H1 (cell line): ENCODE measurements around the gene C1orf210. TPM values are rescaled to one million over a fixed set of nuclear protein-coding genes. Genes with fewer than 3 reads are reported as not detected.

Experiments
- ATF3 ChIP-seq: IDR thresholded peaks from 2 replicates; pipeline ENCODE4 v1.6.1; 2011; ENCODE audit warnings: low read depth, mild to moderate bottlenecking, low read length; ENCODE audit not compliant: insufficient read depth
- BCL11A ChIP-seq, 2 experiments: IDR thresholded peaks; one replicate each; pipeline ENCODE4 v1.6.1; 2011; ENCODE audit warnings: low read depth in 2 of 2, low read length in 2 of 2, mild to moderate bottlenecking in 2 of 2
- SIN3A ChIP-seq, 2 experiments: IDR thresholded peaks in 1 of 2; conservative IDR thresholded peaks in 1 of 2; 2 replicates each; pipeline ENCODE4 v1.6.1; 2011 to 2012; ENCODE audit warnings: low read length in 2 of 2, improper control_type of control experiment in 1 of 2, low read depth in 1 of 2, mild to moderate bottlenecking in 1 of 2
- polyA plus RNA-seq, 7 experiments: library from polyadenylated mRNA; depleted of rRNA in 3 of 7; stranded (reverse) in 5 of 7; unstranded in 2 of 7; fragments of >200 nt in 5 of 7; fragments of 200-250 nt in 2 of 7; gene quantifications; 1 replicate in 5 of 7; 2 replicates in 1 of 7; 4 replicates in 1 of 7; pipeline versions ENCODE4 v1.2.1 to v1.2.3, GENCODE V29; 2011 to 2013; ENCODE audit warnings: missing spikeins in 2 of 7, mixed read lengths in 2 of 7
- total RNA-seq: library from RNA; stranded (reverse); fragmentation: NEBNext Ultra II Directional; extraction: Animal tissue kit (Norgen Biotek cat#: 25700); gene quantifications from 2 replicates; pipeline ENCODE4 v1.2.1, GENCODE V29; 2021

Gene C1orf210
- total and polyA plus RNA-seq, 2 of the 8 experiments (the other 6 are each of a cell fraction or from before 2014, with no cell fraction given): 12.0 to 27.9 TPM

DNA sequence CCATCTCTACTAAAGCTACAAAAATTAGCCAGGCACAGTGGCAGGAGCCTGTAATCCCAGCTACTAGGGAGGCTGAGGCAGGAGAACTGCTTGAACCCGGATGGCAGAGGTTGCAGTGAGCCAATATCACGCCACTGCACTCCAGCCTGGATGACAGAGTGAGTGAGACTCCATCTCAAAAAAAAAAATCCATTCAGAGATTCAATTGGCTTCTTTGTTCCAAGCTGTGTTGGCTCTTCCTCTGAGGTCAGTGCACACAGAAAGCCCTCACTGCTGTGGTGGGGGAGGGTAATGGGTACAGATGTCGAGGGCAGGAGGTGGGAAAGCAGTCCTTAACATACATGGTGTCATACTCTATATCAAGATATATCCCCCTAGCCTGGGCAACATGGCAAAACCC is 30.1 kb upstream of the C1orf210 start (continued):
- TF ChIP-seq BCL11A (IDR thresholded peaks at IDR 0.05; ENCODE audit: low read depth in 2 of 2, low read length in 2 of 2): no peak
- TF ChIP-seq ATF3: no peak
- TF ChIP-seq SIN3A (conservative IDR thresholded peaks at IDR 0.05 in 1 of 2, IDR thresholded peaks at IDR 0.05 in 1 of 2; ENCODE audit: low read depth in 1 of 2, low read length in 2 of 2): no peak
